ENCODE data around the gene AS3MT.

Gene AS3MT

GRCh38 chr10:102859911-102860310, 9.4 kb upstream of the AS3MT start:
- Histone ChIP-seq H3K4me3 (ENCODE audit: low read length, poor library complexity, severe bottlenecking) (no peak overlapping the region), H3K9me2 (replicated peaks; ENCODE audit: low read depth, low read length) (no peaks in the 10 kb centered on the region), H3K9me3 (ENCODE audit: insufficient read depth, low read depth, low read length) (no peaks in the 10 kb centered on the region), H3F3A (ENCODE audit: low read depth) (no peaks in the 10 kb centered on the region), H3K27me3 (ENCODE audit: insufficient read depth, low read length, poor library complexity, severe bottlenecking) (no peaks in the 10 kb centered on the region), H3K4me2 (ENCODE audit: low read depth, low read length, poor library complexity, severe bottlenecking) (no peak overlapping the region), H3K4me1 (ENCODE audit: insufficient read depth, low read length, poor library complexity, severe bottlenecking) (peaks cover 7% of the 10 kb centered on the region), H3K36me3 (ENCODE audit: insufficient read depth, low read length) (peaks cover 7% of the 10 kb centered on the region; the same call in 1 of the 2 replicates), H2AFZ (ENCODE audit: low read length) (no peak overlapping the region), H4K20me1 (ENCODE audit: insufficient read depth, low read length, poor library complexity, severe bottlenecking) (no peaks in the 10 kb centered on the region), H3K79me2 (ENCODE audit: insufficient read depth, low read length) (0 out of 2 replicates have a peak, but pooled peaks cover 4% of the 10 kb centered on the region), H3K9ac (ENCODE audit: low read depth, low read length, poor library complexity, severe bottlenecking) (no peak overlapping the region)
- TF ChIP-seq EZH2phosphoT487 (IDR thresholded peaks at IDR 0.05; ENCODE audit: borderline replicate concordance) (no peak), CTCF (conservative IDR thresholded peaks at IDR 0.05; ENCODE audit: low read length) (no peak)

DNA sequence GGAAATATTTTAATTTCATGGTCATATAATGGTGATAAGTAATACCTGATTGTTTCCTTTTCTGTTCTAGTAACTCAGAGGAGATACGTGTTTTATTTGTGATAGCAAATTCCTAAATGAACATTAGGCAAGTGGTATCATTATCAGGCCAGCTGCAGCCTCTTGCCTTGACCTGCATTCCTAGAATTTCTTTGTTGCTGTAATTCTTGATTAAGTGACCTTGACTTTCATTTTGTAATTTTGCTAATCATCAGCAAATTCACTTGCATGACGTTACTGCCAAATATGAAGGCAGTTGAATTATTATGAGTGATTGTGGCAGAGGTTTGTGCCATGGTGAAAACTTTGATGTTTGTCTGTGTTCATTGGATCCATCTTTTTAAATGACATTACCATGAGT, 5.6 kb upstream of the AS3MT start:
- Histone ChIP-seq H3K9me3 (ENCODE audit: insufficient read depth, low read depth, low read length) (no peaks in the 10 kb centered on the region), H3K4me1 (ENCODE audit: insufficient read depth, low read length, poor library complexity, severe bottlenecking) (no peaks in the 10 kb centered on the region), H3K9ac (ENCODE audit: low read depth, low read length, poor library complexity, severe bottlenecking) (no peak overlapping the region), H3K36me3 (ENCODE audit: insufficient read depth, low read length) (peaks cover 7% of the 10 kb centered on the region; the same call in 1 of the 2 replicates), H4K20me1 (ENCODE audit: insufficient read depth, low read length, poor library complexity, severe bottlenecking) (no peaks in the 10 kb centered on the region), H3K4me2 (ENCODE audit: low read depth, low read length, poor library complexity, severe bottlenecking) (no peak overlapping the region), H3F3A (ENCODE audit: low read depth) (no peaks in the 10 kb centered on the region), H3K9me2 (replicated peaks; ENCODE audit: low read depth, low read length) (no peaks in the 10 kb centered on the region), H3K27me3 (ENCODE audit: insufficient read depth, low read length, poor library complexity, severe bottlenecking) (no peaks in the 10 kb centered on the region), H3K4me3 (ENCODE audit: low read length, poor library complexity, severe bottlenecking) (no peak overlapping the region), H2AFZ (ENCODE audit: low read length) (no peak overlapping the region), H3K79me2 (ENCODE audit: insufficient read depth, low read length) (no peaks in the 10 kb centered on the region)
- no peak for TF ChIP-seq EZH2phosphoT487 (IDR thresholded peaks at IDR 0.05; ENCODE audit: borderline replicate concordance)
- no peak for TF ChIP-seq CTCF (conservative IDR thresholded peaks at IDR 0.05; ENCODE audit: low read length)

DNA sequence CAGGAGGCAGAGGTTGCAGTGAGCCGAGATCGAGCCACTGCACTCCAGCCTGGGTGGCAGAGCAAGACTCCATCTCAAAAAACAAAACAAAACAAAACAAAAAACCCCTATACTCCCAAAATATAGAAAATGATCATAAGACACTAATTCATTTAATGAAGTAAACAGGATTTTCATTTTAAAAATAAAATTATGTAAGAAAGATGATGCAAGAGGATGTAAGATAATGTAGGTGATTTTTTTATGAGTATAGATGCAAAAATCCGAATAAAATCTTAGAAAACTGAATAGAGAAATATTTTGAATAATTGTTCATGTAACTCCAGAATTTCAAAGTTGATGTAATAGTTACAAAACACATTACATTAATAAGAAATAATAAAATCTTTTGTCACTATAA, 3.6 kb upstream of the AS3MT start:
- peaks cover 7% of the 10 kb centered on the region; the same call in 1 of the 2 replicates for H3K36me3 ChIP-seq (ENCODE audit: insufficient read depth, low read length)
- H3K79me2 ChIP-seq (ENCODE audit: insufficient read depth, low read length): no peaks in the 10 kb centered on the region
- no peak overlapping the region for H3K4me2 ChIP-seq (ENCODE audit: low read depth, low read length, poor library complexity, severe bottlenecking)
- no peak overlapping the region for H2AFZ ChIP-seq (ENCODE audit: low read length)
- H4K20me1 ChIP-seq (ENCODE audit: insufficient read depth, low read length, poor library complexity, severe bottlenecking): no peaks in the 10 kb centered on the region
- no peaks in the 10 kb centered on the region for H3K27me3 ChIP-seq (ENCODE audit: insufficient read depth, low read length, poor library complexity, severe bottlenecking)
- H3K4me3 ChIP-seq (ENCODE audit: low read length, poor library complexity, severe bottlenecking): no peak overlapping the region
- H3K9ac ChIP-seq (ENCODE audit: low read depth, low read length, poor library complexity, severe bottlenecking): no peak overlapping the region
- TF ChIP-seq EZH2phosphoT487 (IDR thresholded peaks at IDR 0.05; ENCODE audit: borderline replicate concordance) (no peak), CTCF (conservative IDR thresholded peaks at IDR 0.05; ENCODE audit: low read length) (no peak)
- no peaks in the 10 kb centered on the region for H3K4me1 ChIP-seq (ENCODE audit: insufficient read depth, low read length, poor library complexity, severe bottlenecking)
- no peaks in the 10 kb centered on the region for H3F3A ChIP-seq (ENCODE audit: low read depth)
- no peaks in the 10 kb centered on the region for H3K9me2 ChIP-seq (replicated peaks; ENCODE audit: low read depth, low read length)
- H3K9me3 ChIP-seq (ENCODE audit: insufficient read depth, low read depth, low read length): no peaks in the 10 kb centered on the region
